Measurements from ENCODE around the gene SCNN1A.

SCNN1A gene

DNA sequence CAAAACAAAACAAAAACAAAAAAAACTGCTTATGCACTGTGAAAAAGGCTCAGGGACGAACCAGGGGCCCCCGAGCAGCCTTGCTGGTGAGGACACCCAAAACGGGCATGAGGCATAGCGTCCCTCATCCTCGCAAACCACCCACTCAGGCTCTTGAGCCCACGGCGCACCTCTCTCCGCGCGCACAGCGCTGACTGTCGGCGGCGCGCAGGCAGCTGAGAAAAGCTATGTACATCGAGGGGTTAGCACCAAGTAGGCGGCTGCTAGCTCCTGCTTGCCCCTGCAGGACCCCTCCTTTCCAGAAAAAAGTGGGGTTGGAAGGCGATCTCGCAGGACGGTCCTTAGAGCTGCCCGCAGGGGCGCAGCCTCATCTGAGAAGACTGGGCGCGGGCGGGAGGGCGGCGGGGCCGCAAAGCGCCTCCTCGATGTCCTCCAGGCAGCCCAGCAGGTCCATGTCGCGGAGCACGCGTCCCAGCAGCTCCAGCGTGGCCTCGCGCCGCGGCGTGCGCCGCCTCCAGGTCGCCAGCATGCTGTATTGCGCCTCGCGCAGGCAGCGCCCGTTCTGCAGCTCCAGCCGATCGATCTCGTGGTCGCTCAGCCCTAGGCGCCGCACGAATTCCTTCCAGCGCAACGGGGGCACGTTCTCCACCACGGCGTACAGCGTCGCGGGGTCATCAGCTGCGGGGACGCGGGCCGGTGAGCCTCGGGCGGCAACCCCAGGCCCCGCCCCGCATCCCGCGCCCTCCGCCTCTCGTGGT is 46.2 kb downstream of the SCNN1A start:
- no peak for DNase-seq (ENCODE audit: low read depth, low spot score)
- no peak overlapping the region for H3K4me3 ChIP-seq (ENCODE audit: low read depth, low read length)
- in situ Hi-C loops (cut with HindIII; ENCODE audit: low sequenced_read_pairs) = no loop called here
- TF ChIP-seq, protein P1, sequence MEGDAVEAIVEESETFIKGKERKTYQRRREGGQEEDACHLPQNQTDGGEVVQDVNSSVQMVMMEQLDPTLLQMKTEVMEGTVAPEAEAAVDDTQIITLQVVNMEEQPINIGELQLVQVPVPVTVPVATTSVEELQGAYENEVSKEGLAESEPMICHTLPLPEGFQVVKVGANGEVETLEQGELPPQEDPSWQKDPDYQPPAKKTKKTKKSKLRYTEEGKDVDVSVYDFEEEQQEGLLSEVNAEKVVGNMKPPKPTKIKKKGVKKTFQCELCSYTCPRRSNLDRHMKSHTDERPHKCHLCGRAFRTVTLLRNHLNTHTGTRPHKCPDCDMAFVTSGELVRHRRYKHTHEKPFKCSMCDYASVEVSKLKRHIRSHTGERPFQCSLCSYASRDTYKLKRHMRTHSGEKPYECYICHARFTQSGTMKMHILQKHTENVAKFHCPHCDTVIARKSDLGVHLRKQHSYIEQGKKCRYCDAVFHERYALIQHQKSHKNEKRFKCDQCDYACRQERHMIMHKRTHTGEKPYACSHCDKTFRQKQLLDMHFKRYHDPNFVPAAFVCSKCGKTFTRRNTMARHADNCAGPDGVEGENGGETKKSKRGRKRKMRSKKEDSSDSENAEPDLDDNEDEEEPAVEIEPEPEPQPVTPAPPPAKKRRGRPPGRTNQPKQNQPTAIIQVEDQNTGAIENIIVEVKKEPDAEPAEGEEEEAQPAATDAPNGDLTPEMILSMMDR (IDR thresholded peaks at IDR 0.05; ENCODE audit: low read depth, low read length) = no peak

DNA sequence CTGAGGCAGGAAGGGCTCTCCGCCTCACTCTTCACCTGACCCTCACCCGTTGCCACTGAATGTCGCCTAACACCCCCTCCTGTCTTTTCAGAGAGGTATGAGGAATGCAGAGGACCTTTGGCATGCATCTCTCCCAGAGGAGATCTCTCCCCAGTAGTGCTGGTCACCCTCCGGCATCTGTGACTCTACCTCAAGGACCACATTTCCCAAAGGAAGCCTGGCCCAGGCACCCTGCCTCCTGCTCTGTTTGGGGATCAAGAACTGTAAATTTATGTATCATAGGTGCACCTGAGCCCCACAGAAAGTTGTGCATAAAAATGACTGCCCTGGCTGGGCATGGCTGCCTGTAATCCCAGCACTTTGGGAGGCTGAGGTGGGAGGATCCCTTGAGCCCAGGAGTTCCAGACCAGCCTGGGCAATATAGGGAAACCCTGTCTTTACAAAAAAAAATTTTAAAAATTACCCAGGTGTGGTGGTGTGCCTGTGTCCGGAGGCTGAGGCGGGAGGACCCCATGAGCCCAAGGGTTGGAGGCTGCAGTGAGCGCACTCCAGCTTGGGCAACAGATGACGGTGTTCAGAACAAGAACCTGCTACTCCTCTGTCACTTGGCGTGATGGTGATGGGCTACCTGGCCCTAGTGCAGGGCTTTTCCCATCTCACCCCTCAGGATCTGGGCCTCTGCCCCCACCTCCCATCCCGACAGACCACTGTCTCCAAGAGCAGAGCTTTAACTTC is 47.2 kb downstream of the SCNN1A start:
- in situ Hi-C loops (cut with HindIII; ENCODE audit: low sequenced_read_pairs) = no loop called here
- no peak overlapping the region for H3K4me3 ChIP-seq (ENCODE audit: low read depth, low read length)
- TF ChIP-seq, protein P1 (IDR thresholded peaks at IDR 0.05; ENCODE audit: low read depth, low read length) = no peak
- DNase-seq (ENCODE audit: low read depth, low spot score) = no peak

DNA sequence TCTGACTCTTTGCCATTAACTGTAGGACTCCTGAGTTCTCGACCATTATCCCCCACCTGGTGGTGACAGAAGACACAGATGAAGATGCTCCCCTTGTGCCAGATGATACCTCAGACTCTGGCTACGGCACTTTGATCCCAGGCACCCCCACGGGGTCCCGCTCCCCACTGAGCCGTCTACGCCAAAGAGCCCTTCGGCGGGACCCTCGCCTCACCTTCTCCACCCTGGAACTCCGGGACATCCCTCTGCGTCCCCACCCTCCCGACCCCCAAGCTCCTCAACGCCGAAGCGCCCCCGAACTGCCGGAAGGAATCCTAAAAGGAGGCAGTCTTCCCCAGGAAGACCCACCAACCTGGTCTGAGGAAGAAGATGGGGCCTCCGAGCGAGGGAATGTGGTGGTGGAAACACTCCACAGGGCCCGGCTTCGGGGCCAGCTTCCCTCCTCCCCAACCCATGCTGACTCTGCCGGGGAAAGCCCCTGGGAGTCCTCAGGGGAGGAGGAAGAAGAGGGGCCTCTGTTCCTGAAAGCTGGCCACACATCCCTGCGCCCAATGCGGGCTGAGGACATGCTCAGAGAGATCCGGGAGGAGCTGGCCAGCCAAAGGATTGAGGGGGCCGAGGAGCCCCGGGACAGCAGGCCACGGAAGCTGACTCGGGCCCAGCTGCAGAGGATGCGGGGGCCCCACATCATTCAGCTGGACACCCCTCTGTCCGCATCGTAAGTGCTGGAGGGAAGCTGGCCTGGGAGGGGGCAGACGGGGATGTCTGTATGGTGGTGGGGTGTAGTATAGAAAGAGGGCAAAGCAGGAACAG is 47.9 kb downstream of the SCNN1A start:
- no peak overlapping the region for H3K4me3 ChIP-seq (ENCODE audit: low read depth, low read length)
- in situ Hi-C loops (cut with HindIII; ENCODE audit: low sequenced_read_pairs) = no loop called here
- TF ChIP-seq, protein P1 (IDR thresholded peaks at IDR 0.05; ENCODE audit: low read depth, low read length) = no peak
- no peak for DNase-seq (ENCODE audit: low read depth, low spot score)

DNA sequence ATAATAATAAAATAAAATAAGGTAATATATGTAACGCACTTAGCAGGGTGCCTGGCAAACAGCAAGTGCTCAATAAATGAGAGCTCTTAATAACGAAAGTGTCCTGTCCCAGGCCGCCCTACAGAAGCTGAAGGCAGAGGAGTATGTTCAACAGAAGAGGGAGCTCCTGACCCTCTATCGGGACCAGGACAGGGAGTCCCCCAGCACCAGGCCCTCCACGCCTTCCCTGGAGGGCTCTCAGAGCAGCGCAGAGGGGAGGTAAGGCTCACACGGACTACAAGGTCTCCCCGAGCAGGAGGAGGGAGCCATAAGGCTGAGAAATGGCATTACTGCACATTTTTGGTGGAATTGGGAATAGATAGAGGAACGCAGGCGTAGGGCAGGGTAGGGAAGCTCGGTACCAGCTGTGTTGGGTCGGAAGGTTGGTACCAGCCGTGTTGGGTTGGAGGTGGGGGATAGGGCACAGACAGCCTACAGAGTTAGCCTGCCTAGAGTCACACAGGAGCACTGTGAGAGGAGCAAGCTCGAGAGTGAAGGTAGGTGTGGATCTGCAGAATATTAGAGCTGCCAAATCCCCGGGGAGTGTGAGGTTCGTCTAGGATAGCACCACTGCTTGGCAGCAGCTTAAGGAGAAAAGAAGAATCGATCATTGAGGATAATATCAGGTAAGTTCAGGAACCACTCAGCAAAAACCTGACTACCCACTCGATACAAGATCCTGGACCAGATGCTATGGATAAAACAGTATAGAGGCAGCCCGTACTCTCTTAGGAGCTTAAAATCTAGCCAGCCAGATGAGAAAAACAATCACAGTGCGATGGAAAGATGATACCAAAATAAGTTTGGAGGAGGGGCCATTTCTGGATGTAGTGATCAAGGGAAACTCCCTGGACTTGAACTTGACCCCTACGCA is 48.8 kb downstream of the SCNN1A start:
- in situ Hi-C loops (cut with HindIII; ENCODE audit: low sequenced_read_pairs) = no loop called here
- no peak overlapping the region for H3K4me3 ChIP-seq (ENCODE audit: low read depth, low read length)
- DNase-seq (ENCODE audit: low read depth, low spot score) = peak; percentile 59

DNA sequence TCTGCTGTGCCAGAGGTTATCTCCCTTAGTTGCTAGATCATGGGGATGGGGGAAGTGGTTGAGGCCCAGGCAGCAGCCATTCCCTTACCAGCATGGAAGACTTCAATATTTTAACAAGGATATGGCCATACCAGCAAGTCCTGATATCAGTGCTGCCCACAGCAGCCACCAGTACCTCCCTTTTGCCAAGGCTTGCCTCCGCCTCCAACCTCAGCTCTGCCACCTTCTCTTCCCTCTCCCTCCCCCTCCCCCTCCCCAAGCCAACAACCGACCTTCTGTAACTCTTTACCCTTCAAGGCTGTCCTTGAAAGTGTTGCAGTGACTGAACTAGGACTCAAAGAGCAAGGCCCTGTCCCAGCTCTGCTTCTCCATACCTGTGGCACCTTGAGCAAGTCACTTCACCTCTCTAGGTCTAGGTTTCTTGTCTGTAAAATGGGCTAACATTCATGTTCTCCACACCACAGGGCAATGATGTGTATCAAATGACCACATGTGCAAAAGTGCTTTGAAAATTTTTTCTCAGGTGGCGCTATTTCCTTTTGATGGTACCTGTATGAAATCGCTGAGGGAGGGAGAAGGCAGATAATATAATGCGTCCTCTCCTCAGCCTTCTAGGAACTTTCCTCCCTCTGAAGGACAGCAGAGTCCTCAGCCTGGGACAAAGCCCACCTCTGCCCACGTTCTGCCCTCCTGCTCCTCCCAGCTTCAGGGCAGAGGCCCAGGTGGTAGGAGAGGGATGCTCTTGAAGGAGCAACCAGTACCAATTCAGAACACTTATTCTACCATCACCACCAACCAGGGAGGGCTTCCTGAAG is 50.2 kb downstream of the SCNN1A start:
- TF ChIP-seq, protein P1 (IDR thresholded peaks at IDR 0.05; ENCODE audit: low read depth, low read length) = no peak
- DNase-seq (ENCODE audit: low read depth, low spot score) = no peak
- no peak overlapping the region for H3K4me3 ChIP-seq (ENCODE audit: low read depth, low read length)
- in situ Hi-C loops (cut with HindIII; ENCODE audit: low sequenced_read_pairs) = loop anchor here (25.0 kb wide), 1 partner anchor 137 kb away; the partner anchor contains the start of genes TAPBPL and VAMP1

More for the DNA sequence above, 48.8 kb downstream of the SCNN1A start:
- TF ChIP-seq, protein P1 (IDR thresholded peaks at IDR 0.05; ENCODE audit: low read depth, low read length) = peak; percentile 46
